ENCODE results near the gene MRAP2.
A peak's percentile ranks its signal among the peaks of the same experiment; 100 is the strongest.

The MRAP2 gene

DNA sequence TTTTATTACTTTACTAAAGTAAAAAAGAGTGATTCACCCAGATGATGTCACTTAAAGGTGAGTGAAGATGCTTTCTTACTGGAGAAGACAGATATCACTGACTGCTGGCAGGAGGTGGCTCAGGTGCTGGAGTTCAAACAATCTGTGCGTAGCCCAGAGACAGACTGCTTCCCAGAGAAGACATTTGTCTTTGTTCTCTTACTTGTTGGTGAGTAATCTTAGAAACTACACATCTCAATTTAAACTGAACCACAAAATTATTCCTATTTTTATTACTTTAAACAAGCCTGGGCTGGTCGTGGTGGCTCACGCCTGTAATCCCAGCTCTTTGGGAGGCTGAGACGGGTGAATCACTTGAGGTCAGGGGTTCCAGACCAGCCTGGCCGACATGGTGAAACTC, 101.7 kb downstream of the MRAP2 start:
- DNase-seq (ENCODE audit: low read depth) = peak; percentile 3

- DNase-seq (ENCODE audit: low read depth) = no peak
Observed at GRCh38 chr6:84136364-84137050, 102.9 kb downstream of the MRAP2 start.

DNA sequence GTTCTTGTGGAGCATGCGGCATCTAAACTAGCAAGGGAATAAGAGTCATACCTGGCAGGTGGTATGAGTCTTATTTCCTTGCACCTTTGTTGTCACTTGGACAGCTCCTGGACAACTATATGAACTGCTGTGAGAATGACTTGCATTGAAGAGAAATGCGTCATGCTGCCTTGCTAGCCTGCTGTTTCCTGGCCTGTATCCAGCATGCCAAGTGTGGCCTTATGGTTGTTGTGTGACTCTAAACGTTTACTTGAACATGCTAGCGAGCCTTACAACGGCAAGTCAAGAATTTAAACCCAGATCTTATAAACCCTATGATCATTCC, 103.4 kb downstream of the MRAP2 start:
- peak; percentile 34 for DNase-seq (ENCODE audit: low read depth)

GRCh38 chr6:84137989-84138575, 104.5 kb downstream of the MRAP2 start:
- peak; percentile 31 for DNase-seq (ENCODE audit: low read depth)

- DNase-seq (ENCODE audit: low read depth) = no peak
Observed at GRCh38 chr6:84139311-84139710, 105.7 kb downstream of the MRAP2 start.

All from EH (cell line).